Spleen (tissue), 11 donors: Measurements from ENCODE around the gene DACT3. TPM values are rescaled to one million over a fixed set of nuclear protein-coding genes. Genes with fewer than 3 reads are reported as not detected.
A peak's percentile ranks its signal among the peaks of the same experiment; 100 is the strongest.

Experiments used
- DNase-seq: peaks from one replicate; pipeline ENCODE4 v3.0.0-alpha.2; 2020
- H3K27ac ChIP-seq, 8 donors: fragments of 200-600 bp; sonication (generic) in 7 of 8; 1 replicate in 4 of 8; 2 replicates in 4 of 8; pipeline versions ENCODE4 v1.5.0 to v1.8.0; 2016 to 2021; ENCODE audit warnings: inconsistent platforms in 4 of 8, mild to moderate bottlenecking in 4 of 8, moderate library complexity in 1 of 8
- H3K27me3 ChIP-seq, 7 donors: fragments of 200-600 bp; sonication (generic) in 6 of 7; replicated peaks in 1 of 7; 1 replicate in 4 of 7; 2 replicates in 3 of 7; pipeline versions ENCODE4 v1.5.0 to v1.8.0; 2016 to 2021; ENCODE audit warnings: inconsistent platforms in 3 of 7, mild to moderate bottlenecking in 1 of 7
- H3K36me3 ChIP-seq, 6 donors: fragments of 200-600 bp; sonication (generic) in 5 of 6; 1 replicate in 4 of 6; 2 replicates in 2 of 6; pipeline versions ENCODE4 v1.5.0 to v1.8.0; 2016 to 2021; ENCODE audit warnings: inconsistent platforms in 2 of 6
- H3K4me1 ChIP-seq, 6 donors: fragments of 200-600 bp; sonication (generic) in 5 of 6; 1 replicate in 3 of 6; 2 replicates in 3 of 6; pipeline versions ENCODE4 v1.5.0 to v1.8.0; 2016 to 2021; ENCODE audit warnings: inconsistent platforms in 3 of 6
- H3K4me3 ChIP-seq, 8 donors: fragments of 200-600 bp; sonication (generic) in 7 of 8; 1 replicate in 4 of 8; 2 replicates in 4 of 8; pipeline versions ENCODE4 v1.5.0 to v1.8.0; 2016 to 2021; ENCODE audit warnings: inconsistent platforms in 4 of 8, mild to moderate bottlenecking in 4 of 8, moderate library complexity in 2 of 8
- H3K9me3 ChIP-seq, 8 donors: fragments of 200-600 bp; sonication (generic) in 7 of 8; 1 replicate in 4 of 8; 2 replicates in 4 of 8; pipeline versions ENCODE4 v1.5.0 to v1.8.0; 2016 to 2021; ENCODE audit warnings: inconsistent platforms in 4 of 8
- POLR2A ChIP-seq, 3 donors: fragments of 450-650 bp; IDR thresholded peaks; one replicate each; pipeline ENCODE4 v1.5.1; 2017; ENCODE audit warnings: antibody characterized with exemption in 3 of 3, mild to moderate bottlenecking in 1 of 3
- POLR2AphosphoS5 ChIP-seq, 3 donors: sonication (generic); formaldehyde crosslinking; IDR thresholded peaks; one replicate each; pipeline ENCODE4 v1.5.1; 2017; ENCODE audit warnings: antibody characterized with exemption in 3 of 3
- WGBS, 5 donors: extraction: QIAGEN DNeasy Blood & Tissue Kit in 3 of 5; methylation state at CpG; one replicate each; pipeline versions ENCODE4 v1.1.5 to v1.1.7; 2013 to 2018; 5-methylcytosine and 5-hydroxymethylcytosine counted together
- intact Hi-C: fragments of 100-400 bp; cut with DNase I; formaldehyde crosslinking; loops from one replicate; pipeline ENCODE4 v1.15.0; 2023; ENCODE audit warnings: low total_unique reads
- polyA plus RNA-seq, 3 donors: library from polyadenylated mRNA; stranded (reverse); fragments of 200-250 nt; gene quantifications; one replicate each; pipeline ENCODE4 v1.2.1, GENCODE V29; 2013
- total RNA-seq, 7 donors: library from RNA; depleted of rRNA in 3 of 7; stranded (reverse); fragments of >200 nt in 3 of 7; fragmentation: NEBNext Ultra II Directional in 4 of 7; extraction: Animal tissue kit (Norgen Biotek cat#: 25700) in 4 of 7; gene quantifications; one replicate each; pipeline versions ENCODE4 v1.1.0 to v1.2.1, GENCODE V29; 2016 to 2021
- TF ChIP-seq, protein P1 (sequence below), 11 experiments: fragments of 200-600 bp in 7 of 11; fragments of 450-650 bp in 4 of 11; sonication (generic) in 4 of 11; IDR thresholded peaks in 8 of 11; conservative IDR thresholded peaks in 3 of 11; 1 replicate in 7 of 11; 2 replicates in 4 of 11; pipeline versions ENCODE4 v1.4.0 to v1.8.0; 2016 to 2021; ENCODE audit warnings: antibody characterized with exemption in 11 of 11, inconsistent platforms in 4 of 11, mild to moderate bottlenecking in 1 of 11
- donor health status: healthy with polysubstance abuse.
- donor health status: DM: no; HTN: no; CAD: no; lungs with moderate emphysema.
- donor health status: DM: no; HTN: no; CAD: no.
- donor health status: Bipolar disorder and iron deficiency.
- donor health status: healthy.
- donor health status: DM: no; HTN: no; CAD: no.
- donor health status: DM: yes; HTN: yes; CAD: no.

Gene DACT3
- total and polyA plus RNA-seq, 10 donors = 1.6 to 10.4 (median 5.5) TPM

GRCh38 chr19:46625731-46626130, 35.3 kb downstream of the DACT3 start:
- H3K27me3 ChIP-seq = peaks cover 0 to 11% (median 0%) of the 10 kb centered on the region in 7 donors
- no peak overlapping the region for H3K4me3 ChIP-seq
- H3K36me3 ChIP-seq = no peaks in the 10 kb centered on the region
- TF ChIP-seq, protein P1, sequence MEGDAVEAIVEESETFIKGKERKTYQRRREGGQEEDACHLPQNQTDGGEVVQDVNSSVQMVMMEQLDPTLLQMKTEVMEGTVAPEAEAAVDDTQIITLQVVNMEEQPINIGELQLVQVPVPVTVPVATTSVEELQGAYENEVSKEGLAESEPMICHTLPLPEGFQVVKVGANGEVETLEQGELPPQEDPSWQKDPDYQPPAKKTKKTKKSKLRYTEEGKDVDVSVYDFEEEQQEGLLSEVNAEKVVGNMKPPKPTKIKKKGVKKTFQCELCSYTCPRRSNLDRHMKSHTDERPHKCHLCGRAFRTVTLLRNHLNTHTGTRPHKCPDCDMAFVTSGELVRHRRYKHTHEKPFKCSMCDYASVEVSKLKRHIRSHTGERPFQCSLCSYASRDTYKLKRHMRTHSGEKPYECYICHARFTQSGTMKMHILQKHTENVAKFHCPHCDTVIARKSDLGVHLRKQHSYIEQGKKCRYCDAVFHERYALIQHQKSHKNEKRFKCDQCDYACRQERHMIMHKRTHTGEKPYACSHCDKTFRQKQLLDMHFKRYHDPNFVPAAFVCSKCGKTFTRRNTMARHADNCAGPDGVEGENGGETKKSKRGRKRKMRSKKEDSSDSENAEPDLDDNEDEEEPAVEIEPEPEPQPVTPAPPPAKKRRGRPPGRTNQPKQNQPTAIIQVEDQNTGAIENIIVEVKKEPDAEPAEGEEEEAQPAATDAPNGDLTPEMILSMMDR (IDR thresholded peaks at IDR 0.05 in 8 of 11, conservative IDR thresholded peaks at IDR 0.05 in 3 of 11) = no peak
- no peak for TF ChIP-seq POLR2AphosphoS5 (IDR thresholded peaks at IDR 0.05)
- no peak for TF ChIP-seq POLR2A (IDR thresholded peaks at IDR 0.05)
- H3K4me1 ChIP-seq = peaks cover 0 to 84% (median 54%) of the 10 kb centered on the region in 6 donors
- H3K27ac ChIP-seq = peak overlapping the region in 7 of 8 donors; percentile 63 to 77 (median 72)
- intact Hi-C loops = no loop called here
- no peak for DNase-seq
- 70 to 85% (median 82%) methylated on average over 9 to 12 of the region's 12 CpGs for WGBS, 5 donors
- H3K9me3 ChIP-seq = no peaks in the 10 kb centered on the region

GRCh38 chr19:46624958-46625661, 35.9 kb downstream of the DACT3 start, which contains the start of gene PTGIR:
Gene PTGIR, minus strand, starts transcription at chr19:46625089. Its CDS starts 864 bp downstream, at chr19:46624225.
- no peaks in the 10 kb centered on the region for H3K36me3 ChIP-seq
- peaks cover 0 to 11% (median 0%) of the 10 kb centered on the region in 7 donors for H3K27me3 ChIP-seq
- intact Hi-C loops = no loop called here
- H3K27ac ChIP-seq = peak within 1 kb of the TSS in 7 of 8 donors; percentile 63 to 77 (median 72)
- no peak for DNase-seq
- no peaks in the 10 kb centered on the region for H3K9me3 ChIP-seq
- H3K4me1 ChIP-seq = peaks cover 6 to 90% (median 59%) of the 10 kb centered on the region in 6 donors
- H3K4me3 ChIP-seq = peak within 1 kb of the TSS in 5 of 8 donors; percentile 12 to 54 (median 17)
- TF ChIP-seq POLR2AphosphoS5 (IDR thresholded peaks at IDR 0.05) = peak in 2 of 3 donors; percentile 40 to 57
- no peak for TF ChIP-seq POLR2A (IDR thresholded peaks at IDR 0.05)
- WGBS, 5 donors = 19 to 23% (median 21%) methylated on average over 13 of the region's 13 CpGs

DNA sequence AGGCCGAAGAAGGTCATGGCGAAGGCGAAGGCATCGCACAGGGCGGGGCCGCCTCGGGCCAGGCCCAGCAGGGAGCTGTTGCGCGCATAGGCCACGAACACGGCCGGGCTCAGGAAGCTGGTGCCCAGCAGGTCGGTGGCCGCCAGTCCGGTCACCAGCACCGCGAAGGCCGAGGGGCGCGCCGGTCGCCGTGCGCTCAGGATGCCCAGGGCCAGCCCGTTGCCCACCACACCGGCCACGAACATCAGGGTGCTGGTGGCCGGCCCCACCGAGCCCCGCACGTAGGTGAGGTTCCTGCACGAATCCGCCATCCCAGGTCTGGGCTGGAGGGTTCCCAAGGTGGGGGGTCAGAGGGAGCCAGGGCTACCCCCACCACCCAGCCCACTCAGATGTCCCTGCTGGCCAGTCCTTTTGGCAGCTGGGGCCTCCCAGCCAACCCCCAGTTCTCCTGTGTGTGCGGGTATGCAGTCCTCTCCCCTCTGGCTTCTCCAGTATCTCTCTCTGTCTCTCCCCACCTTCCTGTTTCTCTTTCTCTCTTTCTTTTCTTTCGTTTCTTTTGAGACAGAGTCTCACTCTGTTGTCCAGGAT, 37.0 kb downstream of the DACT3 start:
- DNase-seq = no peak
- 71 to 94% (median 88%) methylated on average over 19 to 35 of the region's 35 CpGs for WGBS, 5 donors
- Histone ChIP-seq H3K27me3 (peaks cover 0 to 11% (median 0%) of the 10 kb centered on the region in 7 donors), H3K9me3 (no peaks in the 10 kb centered on the region), H3K27ac (peak overlapping the region in 7 of 8 donors; percentile 46 to 77 (median 65)), H3K4me1 (peaks cover 13 to 90% (median 61%) of the 10 kb centered on the region in 6 donors), H3K36me3 (no peaks in the 10 kb centered on the region), H3K4me3 (peak overlapping the region in 5 of 8 donors; percentile 12 to 54 (median 17))
- TF ChIP-seq POLR2A (IDR thresholded peaks at IDR 0.05) = no peak
- TF ChIP-seq, protein P1 (IDR thresholded peaks at IDR 0.05 in 8 of 11, conservative IDR thresholded peaks at IDR 0.05 in 3 of 11) = no peak
- no peak for TF ChIP-seq POLR2AphosphoS5 (IDR thresholded peaks at IDR 0.05)
- intact Hi-C loops = no loop called here

DNA sequence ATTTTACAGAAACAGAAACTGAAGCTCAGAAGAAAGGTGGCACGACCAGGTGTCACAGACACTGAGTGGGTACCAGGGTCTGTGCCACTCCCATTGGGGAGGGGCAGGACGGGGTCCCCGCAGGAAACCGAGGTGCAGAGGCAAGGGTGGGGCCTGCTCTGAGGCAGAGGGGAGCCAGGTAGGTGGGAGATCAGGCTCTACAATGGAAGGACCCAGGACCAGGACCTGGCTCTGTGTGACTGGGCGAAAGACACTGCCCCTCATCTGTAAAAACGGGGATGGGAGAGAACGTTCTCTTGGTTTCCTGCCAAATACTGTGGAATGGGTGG, 38.9 kb downstream of the DACT3 start:
- peaks cover 23 to 100% (median 74%) of the 10 kb centered on the region in 6 donors for H3K4me1 ChIP-seq
- no peak for DNase-seq
- TF ChIP-seq POLR2A (IDR thresholded peaks at IDR 0.05) = no peak
- TF ChIP-seq, protein P1 (IDR thresholded peaks at IDR 0.05 in 8 of 11, conservative IDR thresholded peaks at IDR 0.05 in 3 of 11) = no peak
- TF ChIP-seq POLR2AphosphoS5 (IDR thresholded peaks at IDR 0.05) = no peak
- peak overlapping the region in 5 of 8 donors; percentile 61 to 87 (median 72) for H3K27ac ChIP-seq
- no peaks in the 10 kb centered on the region for H3K9me3 ChIP-seq
- 48 to 53% (median 49%) methylated on average over 7 of the region's 7 CpGs for WGBS, 5 donors
- H3K4me3 ChIP-seq = peak overlapping the region in 2 of 8 donors; percentile 7 to 39
- H3K36me3 ChIP-seq = no peaks in the 10 kb centered on the region
- intact Hi-C loops = no loop called here
- H3K27me3 ChIP-seq = peaks cover 0 to 11% (median 0%) of the 10 kb centered on the region in 7 donors
